Ovary (tissue), 3 donors: ENCODE results near the gene PRR16.

ENCODE experiments used
- CTCF ChIP-seq, 3 donors: fragments of 450-650 bp in 2 of 3; fragments of 200-600 bp in 1 of 3; IDR thresholded peaks; one replicate each; pipeline versions ENCODE4 v1.5.1 to v1.8.0; 2016 to 2022; ENCODE audit warnings: antibody characterized with exemption in 3 of 3, mild to moderate bottlenecking in 1 of 3
- EP300 ChIP-seq: sonication (generic); formaldehyde crosslinking; IDR thresholded peaks from one replicate; pipeline ENCODE4 v1.6.1; 2017; ENCODE audit warnings: antibody characterized with exemption
- POLR2A ChIP-seq: fragments of 450-650 bp; IDR thresholded peaks from one replicate; pipeline ENCODE4 v1.6.1; 2017; ENCODE audit warnings: antibody characterized with exemption, mild to moderate bottlenecking, moderate library complexity
- donor health status: DM: no; HTN: no; CAD: no.

GRCh38 chr5:120446901-120447300 is 17.2 kb upstream of the PRR16 start:
- TF ChIP-seq CTCF (IDR thresholded peaks at IDR 0.05) (no peak), EP300 (no peak), POLR2A (no peak)
